A673 (cell line): ENCODE measurements around the gene SETX. TPM values are rescaled to one million over a fixed set of nuclear protein-coding genes. Genes with fewer than 3 reads are reported as not detected.

Source experiments
- BruUV-seq: library from RNA; stranded (reverse); fragments of 400-500 nt; replicated peaks from 2 replicates; lab custom pipeline; 2021; lab: Mats Ljungman, UMichigan
- CTCF ChIA-PET: fragments of 300-600 bp; sonication (Branson Sonifier 250); formaldehyde crosslinking; loops from one replicate; lab custom pipeline; 2022; ENCODE audit warnings: antibody characterized with exemption; lab: Charles Lee
- POLR2A ChIA-PET: fragments of 300-600 bp; sonication (Branson Sonifier 250); formaldehyde crosslinking; loops from one replicate; lab custom pipeline; 2022; ENCODE audit warnings: antibody characterized with exemption; ENCODE audit not compliant: low non-redundant PET; lab: Charles Lee
- DNase-seq: peaks from one replicate; pipeline ENCODE4 v3.0.0-alpha.2; 2015; ENCODE audit warnings: low spot score
- H3K27ac ChIP-seq: fragments of 200-600 bp; sonication (generic); 2 replicates; pipeline ENCODE4 v1.5.1; 2016; ENCODE audit warnings: mixed run types, low read depth, mild to moderate bottlenecking, mixed read lengths, antibody characterized with exemption, low read length; ENCODE audit not compliant: poor library complexity, severe bottlenecking
- H3K27me3 ChIP-seq: fragments of 200-600 bp; sonication (generic); replicated peaks from 2 replicates; pipeline ENCODE4 v1.6.1; 2017; ENCODE audit warnings: mixed run types, low read depth, mild to moderate bottlenecking, mixed read lengths, antibody characterized with exemption, low read length; ENCODE audit not compliant: insufficient read depth, poor library complexity
- H3K36me3 ChIP-seq: fragments of 200-600 bp; sonication (generic); 2 replicates; pipeline ENCODE4 v1.6.1; 2016; ENCODE audit warnings: mixed run types, mild to moderate bottlenecking, mixed read lengths, antibody characterized with exemption, low read length; ENCODE audit not compliant: insufficient read depth, poor library complexity, severe bottlenecking
- H3K4me1 ChIP-seq: fragments of 200-600 bp; sonication (generic); 2 replicates; pipeline ENCODE4 v1.6.1; 2017; ENCODE audit warnings: mixed run types, mild to moderate bottlenecking, mixed read lengths, antibody characterized with exemption, low read length; ENCODE audit not compliant: insufficient read depth, poor library complexity, severe bottlenecking
- H3K4me3 ChIP-seq: fragments of 200-600 bp; sonication (generic); 2 replicates; pipeline ENCODE4 v1.5.1; 2016; ENCODE audit warnings: low read depth, mixed run types, mild to moderate bottlenecking, mixed read lengths, low read length; ENCODE audit not compliant: poor library complexity, severe bottlenecking
- H3K9me3 ChIP-seq: fragments of 200-600 bp; sonication (generic); 2 replicates; pipeline ENCODE4 v1.6.1; 2016; ENCODE audit warnings: mixed run types, low read depth, mild to moderate bottlenecking, mixed read lengths, antibody characterized with exemption, low read length; ENCODE audit not compliant: poor library complexity, severe bottlenecking
- CTCF ChIP-seq: fragments of 300-800, 200-600 bp; sonication (generic); conservative IDR thresholded peaks from 2 replicates; pipeline ENCODE4 v1.5.1; 2017; ENCODE audit warnings: low read depth, mild to moderate bottlenecking, antibody characterized with exemption, low read length, moderate library complexity, mixed read lengths
- EZH2 ChIP-seq: fragments of 200-600 bp; sonication (generic); IDR thresholded peaks from 2 replicates; pipeline ENCODE4 v1.6.1; 2017; ENCODE audit warnings: borderline replicate concordance, low read depth, mild to moderate bottlenecking, mixed read lengths, antibody characterized with exemption, low read length; ENCODE audit not compliant: poor library complexity, severe bottlenecking
- intact Hi-C: fragments of 100-400 bp; cut with micrococcal nuclease; formaldehyde crosslinking; loops from one replicate; pipeline ENCODE4 v1.10.0; 2022; ENCODE audit not compliant: unreplicated experiment
- total RNA-seq: library from RNA; stranded (reverse); gene quantifications from 2 replicates; pipeline ENCODE4 v1.2.3, GENCODE V29; 2021

The SETX gene
- total RNA-seq, 1 experiment from 2014 or later, result 41.4 TPM

- no peak overlapping the region for H3K27ac ChIP-seq
- BruUV-seq, result no TSS peak
- H3K36me3 ChIP-seq, result no peaks in the 10 kb centered on the region
- no peaks in the 10 kb centered on the region for H3K4me1 ChIP-seq
- no peaks in the 10 kb centered on the region for H3K9me3 ChIP-seq
- H3K4me3 ChIP-seq, result no peak overlapping the region
- intact Hi-C loops, result no loop called here
- no peak for DNase-seq
- TF ChIP-seq CTCF (no peak), EZH2 (no peak)
- POLR2A ChIA-PET, result no interaction called here
- CTCF ChIA-PET, result no interaction called here
- no peaks in the 10 kb centered on the region for H3K27me3 ChIP-seq
These were observed 130.1 kb downstream of the SETX start for GRCh38 chr9:132224645-132225044.

- Histone ChIP-seq H3K4me1 (no peaks in the 10 kb centered on the region), H3K9me3 (no peaks in the 10 kb centered on the region), H3K27me3 (no peaks in the 10 kb centered on the region), H3K36me3 (no peaks in the 10 kb centered on the region), H3K4me3 (no peak overlapping the region), H3K27ac (no peak overlapping the region)
- CTCF ChIA-PET, result no interaction called here
- no peak for DNase-seq
- intact Hi-C loops, result no loop called here
- POLR2A ChIA-PET, result no interaction called here
- BruUV-seq, result no TSS peak
- no peak for TF ChIP-seq EZH2
- no peak for TF ChIP-seq CTCF
These were observed 132.8 kb downstream of the SETX start for GRCh38 chr9:132221941-132222340.

GRCh38 chr9:132218208-132218607, 136.6 kb downstream of the SETX start:
- ChIA-PET CTCF (no interaction called here), POLR2A (no interaction called here)
- H3K4me3 ChIP-seq, result no peak overlapping the region
- no peaks in the 10 kb centered on the region for H3K27me3 ChIP-seq
- H3K36me3 ChIP-seq, result no peaks in the 10 kb centered on the region
- TF ChIP-seq EZH2, result no peak
- no peak for TF ChIP-seq CTCF
- no TSS peak for BruUV-seq
- H3K4me1 ChIP-seq, result peaks cover 9% of the 10 kb centered on the region
- no peak overlapping the region for H3K27ac ChIP-seq
- intact Hi-C loops, result no loop called here
- DNase-seq, result no peak
- H3K9me3 ChIP-seq, result no peaks in the 10 kb centered on the region
